Astrocyte (in vitro differentiated cells and primary cell): ENCODE results near the gene MLXIPL.
"Not testable (repeated sequence)": the region's sequence is repeated elsewhere in the genome, so short reads cannot be mapped to it uniquely, and the experiment has no call there.

Experiments used
- EZH2 ChIP-seq: IDR thresholded peaks from 2 replicates; pipeline ENCODE4 v1.6.1; 2012; ENCODE audit warnings: mild to moderate bottlenecking, low read length, inconsistent platforms; ENCODE audit not compliant: insufficient read depth
- TF ChIP-seq, protein P1 (sequence below): IDR thresholded peaks from 2 replicates; pipeline ENCODE4 v1.5.1; 2011; ENCODE audit warnings: low read depth, mild to moderate bottlenecking, inconsistent platforms, low read length, moderate library complexity; ENCODE audit not compliant: insufficient read depth

DNA sequence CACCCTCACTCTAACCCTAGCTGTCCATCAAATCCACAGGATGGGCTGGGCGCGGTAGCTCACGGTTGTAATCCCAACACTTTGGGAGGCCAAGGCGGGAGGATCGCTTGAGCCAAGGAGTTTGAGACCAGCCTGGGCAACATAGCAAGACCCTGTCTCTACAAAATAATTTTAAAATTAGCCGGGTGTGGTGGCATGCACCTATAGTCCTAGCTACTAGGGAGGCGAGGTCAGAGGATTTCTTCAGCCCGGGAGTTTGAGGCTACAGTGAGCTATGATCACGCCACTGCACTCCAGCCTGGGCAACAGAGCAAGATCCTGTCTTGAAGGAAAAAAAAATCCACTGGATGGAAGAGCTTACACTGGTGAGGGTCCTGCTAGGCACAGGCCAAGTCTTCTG lies 6.8 kb downstream of the MLXIPL start:
- TF ChIP-seq, protein P1, sequence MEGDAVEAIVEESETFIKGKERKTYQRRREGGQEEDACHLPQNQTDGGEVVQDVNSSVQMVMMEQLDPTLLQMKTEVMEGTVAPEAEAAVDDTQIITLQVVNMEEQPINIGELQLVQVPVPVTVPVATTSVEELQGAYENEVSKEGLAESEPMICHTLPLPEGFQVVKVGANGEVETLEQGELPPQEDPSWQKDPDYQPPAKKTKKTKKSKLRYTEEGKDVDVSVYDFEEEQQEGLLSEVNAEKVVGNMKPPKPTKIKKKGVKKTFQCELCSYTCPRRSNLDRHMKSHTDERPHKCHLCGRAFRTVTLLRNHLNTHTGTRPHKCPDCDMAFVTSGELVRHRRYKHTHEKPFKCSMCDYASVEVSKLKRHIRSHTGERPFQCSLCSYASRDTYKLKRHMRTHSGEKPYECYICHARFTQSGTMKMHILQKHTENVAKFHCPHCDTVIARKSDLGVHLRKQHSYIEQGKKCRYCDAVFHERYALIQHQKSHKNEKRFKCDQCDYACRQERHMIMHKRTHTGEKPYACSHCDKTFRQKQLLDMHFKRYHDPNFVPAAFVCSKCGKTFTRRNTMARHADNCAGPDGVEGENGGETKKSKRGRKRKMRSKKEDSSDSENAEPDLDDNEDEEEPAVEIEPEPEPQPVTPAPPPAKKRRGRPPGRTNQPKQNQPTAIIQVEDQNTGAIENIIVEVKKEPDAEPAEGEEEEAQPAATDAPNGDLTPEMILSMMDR = not testable (repeated sequence)
- not testable (repeated sequence) for TF ChIP-seq EZH2
